Mammary epithelial cell (primary cell): Measurements from ENCODE around the gene CST7.
"Not testable (repeated sequence)": the region's sequence is repeated elsewhere in the genome, so short reads cannot be mapped to it uniquely, and the experiment has no call there.

Source experiments
- CTCF ChIP-seq, 2 donors: IDR thresholded peaks in 1 of 2; conservative IDR thresholded peaks in 1 of 2; 2 replicates each; pipeline ENCODE4 v1.5.1; 2011 to 2012; ENCODE audit warnings: inconsistent platforms in 2 of 2, low read length in 2 of 2, mild to moderate bottlenecking in 2 of 2, control low read depth in 1 of 2, low read depth in 1 of 2; ENCODE audit not compliant: insufficient read depth in 1 of 2; ENCODE audit errors: extremely low read depth in 1 of 2
- EZH2 ChIP-seq: IDR thresholded peaks from 2 replicates; pipeline ENCODE4 v1.6.1; 2012; ENCODE audit warnings: low read length, inconsistent platforms, borderline replicate concordance

- TF ChIP-seq CTCF (conservative IDR thresholded peaks at IDR 0.05 in 1 of 2, IDR thresholded peaks at IDR 0.05 in 1 of 2; ENCODE audit: extremely low read depth in 1 of 2, insufficient read depth in 1 of 2, low read depth in 1 of 2, low read length in 2 of 2); EZH2: not testable (repeated sequence)
Measured at GRCh38 chr20:24948396-24948938, 602 bp upstream of the CST7 start.
